ENCODE measurements around the gene MCTP1. TPM values are rescaled to one million over a fixed set of nuclear protein-coding genes. Genes with fewer than 3 reads are reported as not detected.

The MCTP1 gene
- total RNA-seq, 1 experiment from 2014 or later = 5.6 TPM

DNA sequence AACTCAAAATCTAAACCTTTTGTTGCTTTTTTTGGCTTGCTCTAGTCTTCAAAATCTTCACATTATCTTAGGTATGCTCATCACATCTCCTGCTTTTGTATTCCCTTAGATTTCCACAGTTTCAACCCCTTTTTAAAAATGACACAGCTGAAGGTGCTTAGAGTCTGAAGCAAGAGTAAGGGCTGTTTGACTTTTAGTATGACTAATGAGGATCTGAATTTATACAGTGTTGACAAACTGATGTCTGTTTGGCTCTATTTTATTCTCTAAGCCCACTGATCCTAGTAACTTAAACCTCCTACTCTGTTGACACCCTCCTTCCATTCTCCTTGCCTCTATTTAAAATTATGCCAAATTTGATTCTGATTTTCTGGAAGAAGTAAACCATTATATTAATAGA is 200.1 kb downstream of the MCTP1 start (continued):
- TF ChIP-seq ZNF232 (CRISPR knock-in tag; IDR thresholded peaks at IDR 0.05) (no peak), MXD4 (CRISPR knock-in tag; IDR thresholded peaks at IDR 0.05; ENCODE audit: borderline replicate concordance) (no peak)
- TF ChIP-seq, protein P1, sequence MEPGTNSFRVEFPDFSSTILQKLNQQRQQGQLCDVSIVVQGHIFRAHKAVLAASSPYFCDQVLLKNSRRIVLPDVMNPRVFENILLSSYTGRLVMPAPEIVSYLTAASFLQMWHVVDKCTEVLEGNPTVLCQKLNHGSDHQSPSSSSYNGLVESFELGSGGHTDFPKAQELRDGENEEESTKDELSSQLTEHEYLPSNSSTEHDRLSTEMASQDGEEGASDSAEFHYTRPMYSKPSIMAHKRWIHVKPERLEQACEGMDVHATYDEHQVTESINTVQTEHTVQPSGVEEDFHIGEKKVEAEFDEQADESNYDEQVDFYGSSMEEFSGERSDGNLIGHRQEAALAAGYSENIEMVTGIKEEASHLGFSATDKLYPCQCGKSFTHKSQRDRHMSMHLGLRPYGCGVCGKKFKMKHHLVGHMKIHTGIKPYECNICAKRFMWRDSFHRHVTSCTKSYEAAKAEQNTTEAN (CRISPR knock-in tag; IDR thresholded peaks at IDR 0.05) = no peak

DNA sequence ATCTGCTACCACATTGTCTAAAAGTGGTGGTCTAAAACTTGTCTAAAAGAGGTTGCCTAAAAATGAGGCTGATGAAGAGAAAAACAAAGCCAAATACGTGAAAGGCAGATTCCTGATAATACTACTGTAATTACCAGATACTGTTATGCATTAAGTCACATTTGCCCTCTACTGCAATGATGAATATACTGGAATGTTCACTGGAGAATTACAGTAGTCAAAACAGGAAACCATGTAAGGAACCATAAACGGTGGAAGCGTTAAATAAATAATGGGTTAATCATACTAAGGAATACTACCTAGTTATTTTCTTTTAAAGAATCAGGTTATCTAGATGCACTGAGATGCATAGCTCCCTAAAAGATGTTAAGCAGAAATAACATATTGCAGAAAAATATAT is 201.3 kb downstream of the MCTP1 start:
- H3K4me1 Mint-ChIP-seq = peaks cover 31% of the 10 kb centered on the region
- no peaks in the 10 kb centered on the region for H3K27me3 Mint-ChIP-seq (ENCODE audit: low read depth)
- no peak for ATAC-seq
- H3K27ac Mint-ChIP-seq = no peak overlapping the region
- DNase-seq (ENCODE audit: low spot score) = no peak
- no peaks in the 10 kb centered on the region for H3K36me3 Mint-ChIP-seq
- H3K9me3 Mint-ChIP-seq = no peaks in the 10 kb centered on the region
- no peak overlapping the region for H3K4me3 Mint-ChIP-seq
- POLR2A ChIA-PET = no interaction called here
- CTCF ChIA-PET = no interaction called here
- TF ChIP-seq TP53 (CRISPR knock-in tag; IDR thresholded peaks at IDR 0.05) = no peak
- TF ChIP-seq, protein P2, sequence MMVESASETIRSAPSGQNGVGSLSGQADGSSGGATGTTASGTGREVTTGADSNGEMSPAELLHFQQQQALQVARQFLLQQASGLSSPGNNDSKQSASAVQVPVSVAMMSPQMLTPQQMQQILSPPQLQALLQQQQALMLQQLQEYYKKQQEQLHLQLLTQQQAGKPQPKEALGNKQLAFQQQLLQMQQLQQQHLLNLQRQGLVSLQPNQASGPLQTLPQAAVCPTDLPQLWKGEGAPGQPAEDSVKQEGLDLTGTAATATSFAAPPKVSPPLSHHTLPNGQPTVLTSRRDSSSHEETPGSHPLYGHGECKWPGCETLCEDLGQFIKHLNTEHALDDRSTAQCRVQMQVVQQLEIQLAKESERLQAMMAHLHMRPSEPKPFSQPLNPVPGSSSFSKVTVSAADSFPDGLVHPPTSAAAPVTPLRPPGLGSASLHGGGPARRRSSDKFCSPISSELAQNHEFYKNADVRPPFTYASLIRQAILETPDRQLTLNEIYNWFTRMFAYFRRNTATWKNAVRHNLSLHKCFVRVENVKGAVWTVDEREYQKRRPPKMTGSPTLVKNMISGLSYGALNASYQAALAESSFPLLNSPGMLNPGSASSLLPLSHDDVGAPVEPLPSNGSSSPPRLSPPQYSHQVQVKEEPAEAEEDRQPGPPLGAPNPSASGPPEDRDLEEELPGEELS (CRISPR knock-in tag; IDR thresholded peaks at IDR 0.05) = no peak
- no peak for TF ChIP-seq SMAD3 (CRISPR knock-in tag; IDR thresholded peaks at IDR 0.05; ENCODE audit: borderline replicate concordance)
- no peak for TF ChIP-seq KAT7 (CRISPR knock-in tag; IDR thresholded peaks at IDR 0.05; ENCODE audit: borderline replicate concordance)
- TF ChIP-seq, protein P3, sequence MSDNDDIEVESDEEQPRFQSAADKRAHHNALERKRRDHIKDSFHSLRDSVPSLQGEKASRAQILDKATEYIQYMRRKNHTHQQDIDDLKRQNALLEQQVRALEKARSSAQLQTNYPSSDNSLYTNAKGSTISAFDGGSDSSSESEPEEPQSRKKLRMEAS (CRISPR knock-in tag; IDR thresholded peaks at IDR 0.05) = no peak
- TF ChIP-seq, protein P4, sequence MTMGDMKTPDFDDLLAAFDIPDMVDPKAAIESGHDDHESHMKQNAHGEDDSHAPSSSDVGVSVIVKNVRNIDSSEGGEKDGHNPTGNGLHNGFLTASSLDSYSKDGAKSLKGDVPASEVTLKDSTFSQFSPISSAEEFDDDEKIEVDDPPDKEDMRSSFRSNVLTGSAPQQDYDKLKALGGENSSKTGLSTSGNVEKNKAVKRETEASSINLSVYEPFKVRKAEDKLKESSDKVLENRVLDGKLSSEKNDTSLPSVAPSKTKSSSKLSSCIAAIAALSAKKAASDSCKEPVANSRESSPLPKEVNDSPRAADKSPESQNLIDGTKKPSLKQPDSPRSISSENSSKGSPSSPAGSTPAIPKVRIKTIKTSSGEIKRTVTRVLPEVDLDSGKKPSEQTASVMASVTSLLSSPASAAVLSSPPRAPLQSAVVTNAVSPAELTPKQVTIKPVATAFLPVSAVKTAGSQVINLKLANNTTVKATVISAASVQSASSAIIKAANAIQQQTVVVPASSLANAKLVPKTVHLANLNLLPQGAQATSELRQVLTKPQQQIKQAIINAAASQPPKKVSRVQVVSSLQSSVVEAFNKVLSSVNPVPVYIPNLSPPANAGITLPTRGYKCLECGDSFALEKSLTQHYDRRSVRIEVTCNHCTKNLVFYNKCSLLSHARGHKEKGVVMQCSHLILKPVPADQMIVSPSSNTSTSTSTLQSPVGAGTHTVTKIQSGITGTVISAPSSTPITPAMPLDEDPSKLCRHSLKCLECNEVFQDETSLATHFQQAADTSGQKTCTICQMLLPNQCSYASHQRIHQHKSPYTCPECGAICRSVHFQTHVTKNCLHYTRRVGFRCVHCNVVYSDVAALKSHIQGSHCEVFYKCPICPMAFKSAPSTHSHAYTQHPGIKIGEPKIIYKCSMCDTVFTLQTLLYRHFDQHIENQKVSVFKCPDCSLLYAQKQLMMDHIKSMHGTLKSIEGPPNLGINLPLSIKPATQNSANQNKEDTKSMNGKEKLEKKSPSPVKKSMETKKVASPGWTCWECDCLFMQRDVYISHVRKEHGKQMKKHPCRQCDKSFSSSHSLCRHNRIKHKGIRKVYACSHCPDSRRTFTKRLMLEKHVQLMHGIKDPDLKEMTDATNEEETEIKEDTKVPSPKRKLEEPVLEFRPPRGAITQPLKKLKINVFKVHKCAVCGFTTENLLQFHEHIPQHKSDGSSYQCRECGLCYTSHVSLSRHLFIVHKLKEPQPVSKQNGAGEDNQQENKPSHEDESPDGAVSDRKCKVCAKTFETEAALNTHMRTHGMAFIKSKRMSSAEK (CRISPR knock-in tag; IDR thresholded peaks at IDR 0.05; ENCODE audit: borderline replicate concordance) = no peak
- TF ChIP-seq, protein P5, sequence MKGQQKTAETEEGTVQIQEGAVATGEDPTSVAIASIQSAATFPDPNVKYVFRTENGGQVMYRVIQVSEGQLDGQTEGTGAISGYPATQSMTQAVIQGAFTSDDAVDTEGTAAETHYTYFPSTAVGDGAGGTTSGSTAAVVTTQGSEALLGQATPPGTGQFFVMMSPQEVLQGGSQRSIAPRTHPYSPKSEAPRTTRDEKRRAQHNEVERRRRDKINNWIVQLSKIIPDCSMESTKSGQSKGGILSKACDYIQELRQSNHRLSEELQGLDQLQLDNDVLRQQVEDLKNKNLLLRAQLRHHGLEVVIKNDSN (CRISPR knock-in tag; IDR thresholded peaks at IDR 0.05) = no peak
- TF ChIP-seq, protein P6, sequence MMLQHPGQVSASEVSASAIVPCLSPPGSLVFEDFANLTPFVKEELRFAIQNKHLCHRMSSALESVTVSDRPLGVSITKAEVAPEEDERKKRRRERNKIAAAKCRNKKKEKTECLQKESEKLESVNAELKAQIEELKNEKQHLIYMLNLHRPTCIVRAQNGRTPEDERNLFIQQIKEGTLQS (CRISPR knock-in tag; conservative IDR thresholded peaks at IDR 0.05) = no peak
- TF ChIP-seq, protein P7, sequence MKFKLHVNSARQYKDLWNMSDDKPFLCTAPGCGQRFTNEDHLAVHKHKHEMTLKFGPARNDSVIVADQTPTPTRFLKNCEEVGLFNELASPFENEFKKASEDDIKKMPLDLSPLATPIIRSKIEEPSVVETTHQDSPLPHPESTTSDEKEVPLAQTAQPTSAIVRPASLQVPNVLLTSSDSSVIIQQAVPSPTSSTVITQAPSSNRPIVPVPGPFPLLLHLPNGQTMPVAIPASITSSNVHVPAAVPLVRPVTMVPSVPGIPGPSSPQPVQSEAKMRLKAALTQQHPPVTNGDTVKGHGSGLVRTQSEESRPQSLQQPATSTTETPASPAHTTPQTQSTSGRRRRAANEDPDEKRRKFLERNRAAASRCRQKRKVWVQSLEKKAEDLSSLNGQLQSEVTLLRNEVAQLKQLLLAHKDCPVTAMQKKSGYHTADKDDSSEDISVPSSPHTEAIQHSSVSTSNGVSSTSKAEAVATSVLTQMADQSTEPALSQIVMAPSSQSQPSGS (CRISPR knock-in tag; IDR thresholded peaks at IDR 0.05; ENCODE audit: borderline replicate concordance, low read depth) = no peak
- TF ChIP-seq NR1H2 (CRISPR knock-in tag; IDR thresholded peaks at IDR 0.05) = no peak
- TF ChIP-seq, protein P8, sequence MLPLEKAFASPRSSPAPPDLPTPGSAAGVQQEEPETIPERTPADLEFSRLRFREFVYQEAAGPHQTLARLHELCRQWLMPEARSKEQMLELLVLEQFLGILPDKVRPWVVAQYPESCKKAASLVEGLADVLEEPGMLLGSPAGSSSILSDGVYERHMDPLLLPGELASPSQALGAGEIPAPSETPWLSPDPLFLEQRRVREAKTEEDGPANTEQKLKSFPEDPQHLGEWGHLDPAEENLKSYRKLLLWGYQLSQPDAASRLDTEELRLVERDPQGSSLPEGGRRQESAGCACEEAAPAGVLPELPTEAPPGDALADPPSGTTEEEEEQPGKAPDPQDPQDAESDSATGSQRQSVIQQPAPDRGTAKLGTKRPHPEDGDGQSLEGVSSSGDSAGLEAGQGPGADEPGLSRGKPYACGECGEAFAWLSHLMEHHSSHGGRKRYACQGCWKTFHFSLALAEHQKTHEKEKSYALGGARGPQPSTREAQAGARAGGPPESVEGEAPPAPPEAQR (CRISPR knock-in tag; IDR thresholded peaks at IDR 0.05) = no peak
- no peak for TF ChIP-seq ZNF671 (CRISPR knock-in tag; IDR thresholded peaks at IDR 0.05)
- no peak for TF ChIP-seq ZNF423 (CRISPR knock-in tag; IDR thresholded peaks at IDR 0.05)
- TF ChIP-seq, protein P9, sequence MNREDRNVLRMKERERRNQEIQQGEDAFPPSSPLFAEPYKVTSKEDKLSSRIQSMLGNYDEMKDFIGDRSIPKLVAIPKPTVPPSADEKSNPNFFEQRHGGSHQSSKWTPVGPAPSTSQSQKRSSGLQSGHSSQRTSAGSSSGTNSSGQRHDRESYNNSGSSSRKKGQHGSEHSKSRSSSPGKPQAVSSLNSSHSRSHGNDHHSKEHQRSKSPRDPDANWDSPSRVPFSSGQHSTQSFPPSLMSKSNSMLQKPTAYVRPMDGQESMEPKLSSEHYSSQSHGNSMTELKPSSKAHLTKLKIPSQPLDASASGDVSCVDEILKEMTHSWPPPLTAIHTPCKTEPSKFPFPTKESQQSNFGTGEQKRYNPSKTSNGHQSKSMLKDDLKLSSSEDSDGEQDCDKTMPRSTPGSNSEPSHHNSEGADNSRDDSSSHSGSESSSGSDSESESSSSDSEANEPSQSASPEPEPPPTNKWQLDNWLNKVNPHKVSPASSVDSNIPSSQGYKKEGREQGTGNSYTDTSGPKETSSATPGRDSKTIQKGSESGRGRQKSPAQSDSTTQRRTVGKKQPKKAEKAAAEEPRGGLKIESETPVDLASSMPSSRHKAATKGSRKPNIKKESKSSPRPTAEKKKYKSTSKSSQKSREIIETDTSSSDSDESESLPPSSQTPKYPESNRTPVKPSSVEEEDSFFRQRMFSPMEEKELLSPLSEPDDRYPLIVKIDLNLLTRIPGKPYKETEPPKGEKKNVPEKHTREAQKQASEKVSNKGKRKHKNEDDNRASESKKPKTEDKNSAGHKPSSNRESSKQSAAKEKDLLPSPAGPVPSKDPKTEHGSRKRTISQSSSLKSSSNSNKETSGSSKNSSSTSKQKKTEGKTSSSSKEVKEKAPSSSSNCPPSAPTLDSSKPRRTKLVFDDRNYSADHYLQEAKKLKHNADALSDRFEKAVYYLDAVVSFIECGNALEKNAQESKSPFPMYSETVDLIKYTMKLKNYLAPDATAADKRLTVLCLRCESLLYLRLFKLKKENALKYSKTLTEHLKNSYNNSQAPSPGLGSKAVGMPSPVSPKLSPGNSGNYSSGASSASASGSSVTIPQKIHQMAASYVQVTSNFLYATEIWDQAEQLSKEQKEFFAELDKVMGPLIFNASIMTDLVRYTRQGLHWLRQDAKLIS (CRISPR knock-in tag; IDR thresholded peaks at IDR 0.05; ENCODE audit: borderline replicate concordance) = no peak
- TF ChIP-seq MYBL2 (CRISPR knock-in tag; IDR thresholded peaks at IDR 0.05) = no peak

Measured in WTC11 (cell line).